GM23338 (cell line): ENCODE results near the gene RFPL4AL1. TPM values are rescaled to one million over a fixed set of nuclear protein-coding genes. Genes with fewer than 3 reads are reported as not detected.

Source experiments
- CREB1 ChIP-seq: fragments of 250-450 bp; sonication (Bioruptor Pico); IDR thresholded peaks from 2 replicates; pipeline ENCODE4 v1.5.0; 2020; ENCODE audit warnings: low read depth, mild to moderate bottlenecking, moderate library complexity
- EZH2 ChIP-seq: fragments of 200-600 bp; sonication (generic); IDR thresholded peaks from one replicate; pipeline ENCODE4 v1.8.0; 2017; ENCODE audit warnings: antibody characterized with exemption, mild to moderate bottlenecking, low read depth; ENCODE audit not compliant: unreplicated experiment
- EZH2phosphoT487 ChIP-seq: fragments of 200-600 bp; sonication (generic); IDR thresholded peaks from one replicate; pipeline ENCODE4 v1.8.1; 2018; ENCODE audit warnings: antibody characterized with exemption; ENCODE audit not compliant: unreplicated experiment
- JUNB ChIP-seq: IDR thresholded peaks from one replicate; pipeline ENCODE4 v1.6.1; 2016; ENCODE audit warnings: antibody characterized with exemption; ENCODE audit not compliant: unreplicated experiment
- ZNF114 ChIP-seq: fragments of 250-450 bp; sonication (Bioruptor Pico); IDR thresholded peaks from 2 replicates; pipeline ENCODE4 v1.5.0; 2020; ENCODE audit warnings: mild to moderate bottlenecking, moderate library complexity
- polyA plus RNA-seq: library from polyadenylated mRNA; unstranded; fragments of >200 nt; fragmentation: Nextera tagmentation; extraction: Ambion mirVana; gene quantifications from 2 replicates; pipeline ENCODE4 v1.2.1, GENCODE V29; 2016
- total RNA-seq: library from RNA; depleted of rRNA; stranded (reverse); fragments of >200 nt; shearing (Covaris generic); gene quantifications from 2 replicates; pipeline ENCODE4 v1.2.3, GENCODE V29; 2014
- TF ChIP-seq, protein P1 (sequence below): fragments of 250-450 bp; sonication (Bioruptor Pico); IDR thresholded peaks from 2 replicates; pipeline ENCODE4 v1.5.0; 2020; ENCODE audit warnings: mild to moderate bottlenecking, moderate library complexity
- TF ChIP-seq, protein P2 (sequence below), 2 experiments: fragments of 200-600 bp in 1 of 2; sonication (generic) in 1 of 2; conservative IDR thresholded peaks; 2 replicates each; pipeline versions ENCODE4 v1.5.1 to v1.6.1; 2016 to 2017; ENCODE audit warnings: antibody characterized with exemption in 2 of 2, low read depth in 2 of 2, mild to moderate bottlenecking in 2 of 2, moderate library complexity in 1 of 2
- TF ChIP-seq, protein P3 (sequence below): IDR thresholded peaks from one replicate; pipeline ENCODE4 v1.6.1; 2018; ENCODE audit warnings: antibody characterized with exemption; ENCODE audit not compliant: unreplicated experiment

The RFPL4AL1 gene
- total and polyA plus RNA-seq, 2 experiments from 2014 or later = not detected

DNA sequence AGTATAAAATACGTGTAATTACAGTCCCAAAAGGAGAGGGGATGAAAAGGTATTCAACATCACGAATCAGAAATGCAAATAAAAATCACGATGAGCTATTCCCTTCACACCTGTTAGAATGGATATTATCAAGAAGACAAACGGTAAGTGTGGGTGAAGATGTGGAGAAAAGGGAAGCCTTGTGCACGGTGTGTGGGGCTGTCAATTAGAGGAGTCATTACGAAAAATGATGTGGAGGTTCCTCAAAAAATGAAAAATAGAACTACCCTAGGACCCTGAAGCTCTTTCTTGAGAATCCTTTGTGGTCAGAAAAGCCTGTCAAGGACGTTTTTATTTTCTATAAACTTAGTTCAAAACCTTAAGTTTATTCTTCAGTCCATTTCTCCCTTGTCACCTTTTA, 43.5 kb downstream of the RFPL4AL1 start (continued):
- TF ChIP-seq, protein P1, sequence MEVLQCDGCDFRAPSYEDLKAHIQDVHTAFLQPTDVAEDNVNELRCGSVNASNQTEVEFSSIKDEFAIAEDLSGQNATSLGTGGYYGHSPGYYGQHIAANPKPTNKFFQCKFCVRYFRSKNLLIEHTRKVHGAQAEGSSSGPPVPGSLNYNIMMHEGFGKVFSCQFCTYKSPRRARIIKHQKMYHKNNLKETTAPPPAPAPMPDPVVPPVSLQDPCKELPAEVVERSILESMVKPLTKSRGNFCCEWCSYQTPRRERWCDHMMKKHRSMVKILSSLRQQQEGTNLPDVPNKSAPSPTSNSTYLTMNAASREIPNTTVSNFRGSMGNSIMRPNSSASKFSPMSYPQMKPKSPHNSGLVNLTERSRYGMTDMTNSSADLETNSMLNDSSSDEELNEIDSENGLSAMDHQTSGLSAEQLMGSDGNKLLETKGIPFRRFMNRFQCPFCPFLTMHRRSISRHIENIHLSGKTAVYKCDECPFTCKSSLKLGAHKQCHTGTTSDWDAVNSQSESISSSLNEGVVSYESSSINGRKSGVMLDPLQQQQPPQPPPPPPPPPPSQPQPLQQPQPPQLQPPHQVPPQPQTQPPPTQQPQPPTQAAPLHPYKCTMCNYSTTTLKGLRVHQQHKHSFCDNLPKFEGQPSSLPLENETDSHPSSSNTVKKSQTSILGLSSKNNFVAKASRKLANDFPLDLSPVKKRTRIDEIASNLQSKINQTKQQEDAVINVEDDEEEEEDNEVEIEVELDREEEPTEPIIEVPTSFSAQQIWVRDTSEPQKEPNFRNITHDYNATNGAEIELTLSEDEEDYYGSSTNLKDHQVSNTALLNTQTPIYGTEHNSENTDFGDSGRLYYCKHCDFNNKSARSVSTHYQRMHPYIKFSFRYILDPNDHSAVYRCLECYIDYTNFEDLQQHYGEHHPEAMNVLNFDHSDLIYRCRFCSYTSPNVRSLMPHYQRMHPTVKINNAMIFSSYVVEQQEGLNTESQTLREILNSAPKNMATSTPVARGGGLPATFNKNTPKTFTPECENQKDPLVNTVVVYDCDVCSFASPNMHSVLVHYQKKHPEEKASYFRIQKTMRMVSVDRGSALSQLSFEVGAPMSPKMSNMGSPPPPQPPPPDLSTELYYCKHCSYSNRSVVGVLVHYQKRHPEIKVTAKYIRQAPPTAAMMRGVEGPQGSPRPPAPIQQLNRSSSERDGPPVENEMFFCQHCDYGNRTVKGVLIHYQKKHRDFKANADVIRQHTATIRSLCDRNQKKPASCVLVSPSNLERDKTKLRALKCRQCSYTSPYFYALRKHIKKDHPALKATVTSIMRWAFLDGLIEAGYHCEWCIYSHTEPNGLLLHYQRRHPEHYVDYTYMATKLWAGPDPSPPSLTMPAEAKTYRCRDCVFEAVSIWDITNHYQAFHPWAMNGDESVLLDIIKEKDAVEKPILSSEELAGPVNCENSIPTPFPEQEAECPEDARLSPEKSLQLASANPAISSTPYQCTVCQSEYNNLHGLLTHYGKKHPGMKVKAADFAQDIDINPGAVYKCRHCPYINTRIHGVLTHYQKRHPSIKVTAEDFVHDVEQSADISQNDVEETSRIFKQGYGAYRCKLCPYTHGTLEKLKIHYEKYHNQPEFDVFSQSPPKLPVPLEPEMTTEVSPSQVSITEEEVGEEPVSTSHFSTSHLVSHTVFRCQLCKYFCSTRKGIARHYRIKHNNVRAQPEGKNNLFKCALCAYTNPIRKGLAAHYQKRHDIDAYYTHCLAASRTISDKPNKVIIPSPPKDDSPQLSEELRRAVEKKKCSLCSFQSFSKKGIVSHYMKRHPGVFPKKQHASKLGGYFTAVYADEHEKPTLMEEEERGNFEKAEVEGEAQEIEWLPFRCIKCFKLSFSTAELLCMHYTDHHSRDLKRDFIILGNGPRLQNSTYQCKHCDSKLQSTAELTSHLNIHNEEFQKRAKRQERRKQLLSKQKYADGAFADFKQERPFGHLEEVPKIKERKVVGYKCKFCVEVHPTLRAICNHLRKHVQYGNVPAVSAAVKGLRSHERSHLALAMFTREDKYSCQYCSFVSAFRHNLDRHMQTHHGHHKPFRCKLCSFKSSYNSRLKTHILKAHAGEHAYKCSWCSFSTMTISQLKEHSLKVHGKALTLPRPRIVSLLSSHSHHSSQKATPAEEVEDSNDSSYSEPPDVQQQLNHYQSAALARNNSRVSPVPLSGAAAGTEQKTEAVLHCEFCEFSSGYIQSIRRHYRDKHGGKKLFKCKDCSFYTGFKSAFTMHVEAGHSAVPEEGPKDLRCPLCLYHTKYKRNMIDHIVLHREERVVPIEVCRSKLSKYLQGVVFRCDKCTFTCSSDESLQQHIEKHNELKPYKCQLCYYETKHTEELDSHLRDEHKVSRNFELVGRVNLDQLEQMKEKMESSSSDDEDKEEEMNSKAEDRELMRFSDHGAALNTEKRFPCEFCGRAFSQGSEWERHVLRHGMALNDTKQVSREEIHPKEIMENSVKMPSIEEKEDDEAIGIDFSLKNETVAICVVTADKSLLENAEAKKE (CRISPR knock-in tag) = no peak
- TF ChIP-seq CREB1 (CRISPR knock-in tag) (no peak), EZH2phosphoT487 (no peak), JUNB (no peak), EZH2 (no peak), ZNF114 (CRISPR knock-in tag) (no peak)
- TF ChIP-seq, protein P2, sequence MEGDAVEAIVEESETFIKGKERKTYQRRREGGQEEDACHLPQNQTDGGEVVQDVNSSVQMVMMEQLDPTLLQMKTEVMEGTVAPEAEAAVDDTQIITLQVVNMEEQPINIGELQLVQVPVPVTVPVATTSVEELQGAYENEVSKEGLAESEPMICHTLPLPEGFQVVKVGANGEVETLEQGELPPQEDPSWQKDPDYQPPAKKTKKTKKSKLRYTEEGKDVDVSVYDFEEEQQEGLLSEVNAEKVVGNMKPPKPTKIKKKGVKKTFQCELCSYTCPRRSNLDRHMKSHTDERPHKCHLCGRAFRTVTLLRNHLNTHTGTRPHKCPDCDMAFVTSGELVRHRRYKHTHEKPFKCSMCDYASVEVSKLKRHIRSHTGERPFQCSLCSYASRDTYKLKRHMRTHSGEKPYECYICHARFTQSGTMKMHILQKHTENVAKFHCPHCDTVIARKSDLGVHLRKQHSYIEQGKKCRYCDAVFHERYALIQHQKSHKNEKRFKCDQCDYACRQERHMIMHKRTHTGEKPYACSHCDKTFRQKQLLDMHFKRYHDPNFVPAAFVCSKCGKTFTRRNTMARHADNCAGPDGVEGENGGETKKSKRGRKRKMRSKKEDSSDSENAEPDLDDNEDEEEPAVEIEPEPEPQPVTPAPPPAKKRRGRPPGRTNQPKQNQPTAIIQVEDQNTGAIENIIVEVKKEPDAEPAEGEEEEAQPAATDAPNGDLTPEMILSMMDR (conservative IDR thresholded peaks at IDR 0.05; ENCODE audit: low read depth in 2 of 2) = no peak
- TF ChIP-seq, protein P3, sequence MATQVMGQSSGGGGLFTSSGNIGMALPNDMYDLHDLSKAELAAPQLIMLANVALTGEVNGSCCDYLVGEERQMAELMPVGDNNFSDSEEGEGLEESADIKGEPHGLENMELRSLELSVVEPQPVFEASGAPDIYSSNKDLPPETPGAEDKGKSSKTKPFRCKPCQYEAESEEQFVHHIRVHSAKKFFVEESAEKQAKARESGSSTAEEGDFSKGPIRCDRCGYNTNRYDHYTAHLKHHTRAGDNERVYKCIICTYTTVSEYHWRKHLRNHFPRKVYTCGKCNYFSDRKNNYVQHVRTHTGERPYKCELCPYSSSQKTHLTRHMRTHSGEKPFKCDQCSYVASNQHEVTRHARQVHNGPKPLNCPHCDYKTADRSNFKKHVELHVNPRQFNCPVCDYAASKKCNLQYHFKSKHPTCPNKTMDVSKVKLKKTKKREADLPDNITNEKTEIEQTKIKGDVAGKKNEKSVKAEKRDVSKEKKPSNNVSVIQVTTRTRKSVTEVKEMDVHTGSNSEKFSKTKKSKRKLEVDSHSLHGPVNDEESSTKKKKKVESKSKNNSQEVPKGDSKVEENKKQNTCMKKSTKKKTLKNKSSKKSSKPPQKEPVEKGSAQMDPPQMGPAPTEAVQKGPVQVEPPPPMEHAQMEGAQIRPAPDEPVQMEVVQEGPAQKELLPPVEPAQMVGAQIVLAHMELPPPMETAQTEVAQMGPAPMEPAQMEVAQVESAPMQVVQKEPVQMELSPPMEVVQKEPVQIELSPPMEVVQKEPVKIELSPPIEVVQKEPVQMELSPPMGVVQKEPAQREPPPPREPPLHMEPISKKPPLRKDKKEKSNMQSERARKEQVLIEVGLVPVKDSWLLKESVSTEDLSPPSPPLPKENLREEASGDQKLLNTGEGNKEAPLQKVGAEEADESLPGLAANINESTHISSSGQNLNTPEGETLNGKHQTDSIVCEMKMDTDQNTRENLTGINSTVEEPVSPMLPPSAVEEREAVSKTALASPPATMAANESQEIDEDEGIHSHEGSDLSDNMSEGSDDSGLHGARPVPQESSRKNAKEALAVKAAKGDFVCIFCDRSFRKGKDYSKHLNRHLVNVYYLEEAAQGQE = no peak
